OCI-LY3 (cell line): ENCODE results near the gene FRMD4A.

Source experiments
- CTCF ChIP-seq: fragments of 200-600, 300-600 bp; sonication (generic); IDR thresholded peaks from 2 replicates; pipeline ENCODE4 v1.5.1; 2014; ENCODE audit warnings: antibody characterized with exemption, low read length, low read depth
- EZH2phosphoT487 ChIP-seq: fragments of 200-600 bp; shearing (Covaris generic); IDR thresholded peaks from 2 replicates; pipeline ENCODE4 v1.6.1; 2018; ENCODE audit warnings: antibody characterized with exemption, mixed run types, low read depth

DNA sequence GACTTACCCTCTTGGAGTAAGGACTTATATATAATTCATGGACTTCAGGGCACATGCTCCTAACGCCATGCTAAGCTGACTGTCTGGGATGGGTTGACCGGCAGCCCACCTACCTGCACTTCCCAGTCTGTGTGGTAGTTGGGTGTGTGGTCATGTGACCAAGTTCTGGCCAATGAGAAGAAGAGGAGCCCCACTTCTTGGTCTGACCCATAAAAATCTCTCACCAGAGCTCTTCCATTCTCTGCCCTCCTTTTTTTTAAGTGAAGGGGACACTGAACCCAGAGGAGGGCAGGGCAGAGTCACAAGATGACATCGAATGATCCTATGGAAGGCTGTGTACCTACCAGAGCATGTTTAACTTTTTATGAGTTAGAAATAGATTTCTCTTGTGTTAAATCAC is 370.1 kb downstream of the FRMD4A start:
- TF ChIP-seq CTCF (no peak), EZH2phosphoT487 (no peak)
